ENCODE measurements around the gene PLEKHM1. TPM values are rescaled to one million over a fixed set of nuclear protein-coding genes. Genes with fewer than 3 reads are reported as not detected.

Gene PLEKHM1
- total and polyA plus RNA-seq, 2 of the 4 experiments (the other 2 are of a cell fraction) = 4.7 to 16.4 TPM

GRCh38 chr17:45427181-45427835, 63.2 kb downstream of the PLEKHM1 start:
- intact Hi-C loops (cut with micrococcal nuclease) = loop anchor here (10.0 kb wide), 1 partner anchor 427 kb away; no protein-coding TSS in a partner anchor

More at GRCh38 chr17:45427181-45427835, 63.2 kb downstream of the PLEKHM1 start:
- H3K4me2 ChIP-seq (ENCODE audit: low read depth, low read length) = no peak overlapping the region
- DNase-seq (no peak), ATAC-seq (ENCODE audit: low read depth) (no peak)
- H3K9me1 ChIP-seq (ENCODE audit: insufficient read depth, low read length) = no peaks in the 10 kb centered on the region
- ChIA-PET POLR2A (ENCODE audit: unreplicated experiment) (no interaction called here), CTCF (interaction anchor here (1.1 kb wide), 1 partner anchor 32 kb away, joined by 3 read pairs; no protein-coding TSS in a partner anchor)
- no peak overlapping the region for H2BK15ac ChIP-seq (ENCODE audit: low read depth, low read length)
- no peak overlapping the region for H2BK120ac ChIP-seq (ENCODE audit: low read depth, low read length)
- no peak overlapping the region for H3K9ac ChIP-seq (ENCODE audit: low read depth, low read length)
- H3K18ac ChIP-seq (ENCODE audit: low read depth, low read length) = no peak overlapping the region
- BruUV-seq (replicated peaks) = no TSS peak
- no peak overlapping the region for H4K91ac ChIP-seq (ENCODE audit: insufficient read depth, low read depth, low read length)
- no peak overlapping the region for H4K5ac ChIP-seq (ENCODE audit: low read depth, low read length)
- peaks cover 49% of the 10 kb centered on the region for H3K27me3 ChIP-seq (ENCODE audit: control insufficient read depth, insufficient read depth, low read length)
- H2BK20ac ChIP-seq (ENCODE audit: low read depth, low read length) = no peak overlapping the region
- no peak overlapping the region for H2AK9ac ChIP-seq (replicated peaks; ENCODE audit: low read depth, low read length, poor library complexity)
- H3K36me3 ChIP-seq (ENCODE audit: control insufficient read depth, insufficient read depth, low read length) = no peaks in the 10 kb centered on the region
- H2BK5ac ChIP-seq (ENCODE audit: low read depth, low read length, poor library complexity, severe bottlenecking) = no peak overlapping the region
- H4K20me1 ChIP-seq (ENCODE audit: insufficient read depth, low read length) = peaks cover 16% of the 10 kb centered on the region; the same call in 1 of the 2 replicates
- H2AK5ac ChIP-seq (ENCODE audit: low read depth, low read length) = no peak overlapping the region
- no peak overlapping the region for H2AFZ ChIP-seq (replicated peaks; ENCODE audit: low read length, poor library complexity)
- H3K79me1 ChIP-seq (ENCODE audit: low read depth in 1 of 2, low read length in 2 of 2) = no peaks in the 10 kb centered on the region
- H3K27ac ChIP-seq (ENCODE audit: insufficient read depth, low read length) = no peak overlapping the region
- TF ChIP-seq CTCF (conservative IDR thresholded peaks at IDR 0.05; ENCODE audit: low read depth, low read length) (no peak), MAFK (IDR thresholded peaks at IDR 0.05; ENCODE audit: low read depth, low read length) (no peak), SMC3 (IDR thresholded peaks at IDR 0.05; ENCODE audit: low read depth, low read length) (no peak), RFX5 (IDR thresholded peaks at IDR 0.05; ENCODE audit: low read depth, low read length) (no peak), RCOR1 (IDR thresholded peaks at IDR 0.05; ENCODE audit: insufficient replicate concordance, low read length) (no peak), USF2 (IDR thresholded peaks at IDR 0.05; ENCODE audit: low read depth, low read length) (no peak), RAD21 (IDR thresholded peaks at IDR 0.05; ENCODE audit: low read length) (no peak), MXI1 (IDR thresholded peaks at IDR 0.05; ENCODE audit: borderline replicate concordance, low read depth, low read length) (no peak), CHD1 (IDR thresholded peaks at IDR 0.05; ENCODE audit: low read depth, low read length) (no peak), NFE2L2 (IDR thresholded peaks at IDR 0.05; ENCODE audit: low read depth, low read length) (no peak), FOS (IDR thresholded peaks at IDR 0.05; ENCODE audit: low read depth, low read length) (no peak), ELK1 (IDR thresholded peaks at IDR 0.05; ENCODE audit: borderline replicate concordance, low read depth, low read length) (no peak), CEBPB (IDR thresholded peaks at IDR 0.05; ENCODE audit: low read depth, low read length) (no peak)
- H3K4me3 ChIP-seq (ENCODE audit: insufficient read depth, low read depth, low read length) = no peak overlapping the region
- in situ Hi-C loops (cut with MboI; ENCODE audit: low sequenced_read_pairs) (no loop called here), dilution Hi-C loops (cut with HindIII; ENCODE audit: low sequenced_read_pairs, unreplicated experiment) (no loop called here)
- peaks cover 6% of the 10 kb centered on the region; the same call in 1 of the 2 replicates for H3K4me1 ChIP-seq (ENCODE audit: control insufficient read depth, insufficient read depth, low read length)
- H3K23ac ChIP-seq (ENCODE audit: low read depth, low read length) = no peak overlapping the region
- H3K56ac ChIP-seq (ENCODE audit: extremely low read depth, insufficient read depth, low read length) = no peak overlapping the region
- no peak overlapping the region for H3K4ac ChIP-seq (ENCODE audit: low read depth, low read length)
- 0 out of 2 replicates have a peak, but pooled peaks cover 2% of the 10 kb centered on the region for H3K9me3 ChIP-seq (ENCODE audit: control insufficient read depth, insufficient read depth, low read length)
- WGBS, 2 experiments (ENCODE audit: extremely low coverage in 2 of 2, insufficient read length in 1 of 2) = 55% methylated on average over 4 of the region's 11 CpGs; no CpG with 5 or more reads in 1 of the 2 experiments
- no peak overlapping the region for H3K14ac ChIP-seq (replicated peaks; ENCODE audit: low read depth, low read length)
- H4K8ac ChIP-seq (ENCODE audit: low read depth in 2 of 2, low read length in 2 of 2) = no peak overlapping the region
